Hematopoietic multipotent progenitor cell treated with erythropoietin and hydrocortisone succinate and interleukin-3 and kit ligand, for 15 days (in vitro differentiated cells): ENCODE measurements around the gene ZMIZ1.

ENCODE experiments used
- DNase-seq: peaks from one replicate; pipeline ENCODE4 v3.0.0-alpha.2; 2015; ENCODE audit warnings: low spot score

Gene ZMIZ1

DNA sequence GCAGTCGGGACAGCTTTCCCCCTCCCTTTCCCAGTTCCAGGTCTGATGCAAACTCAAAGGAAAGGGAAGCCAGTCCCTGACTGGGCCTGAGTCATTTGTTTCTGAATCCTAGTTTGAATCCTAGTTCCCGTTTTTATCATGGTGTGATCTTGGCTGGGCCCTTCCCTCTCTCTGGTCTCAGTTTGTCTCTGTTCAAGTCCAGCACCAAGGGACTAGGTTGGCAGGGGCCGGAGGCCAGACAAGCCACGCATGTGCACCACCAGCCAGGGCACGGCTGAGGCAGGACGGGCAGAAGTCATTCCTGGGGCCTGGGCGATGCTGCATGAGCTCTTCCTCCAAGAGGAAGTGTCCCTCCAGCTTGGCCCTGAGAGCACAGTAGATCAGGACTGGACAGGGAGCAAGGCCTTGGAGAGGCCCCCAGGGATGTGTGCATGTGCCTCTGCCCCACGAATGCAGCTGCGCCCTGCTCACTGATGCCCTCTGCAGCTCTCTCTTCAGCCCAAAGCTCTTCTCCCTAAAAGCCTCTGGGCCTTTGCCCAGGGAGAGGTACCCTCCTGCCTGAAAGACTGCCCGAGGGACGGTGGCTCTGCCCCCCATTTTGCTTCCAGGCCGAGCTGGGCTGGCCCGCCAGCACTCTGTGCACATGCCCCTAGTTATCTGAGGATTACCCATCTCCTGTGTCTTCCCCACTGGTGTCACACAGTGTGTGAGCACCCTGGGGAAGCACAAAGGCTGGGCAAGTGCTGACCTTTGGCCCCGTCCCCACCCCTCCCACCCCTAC is 86.7 kb downstream of the ZMIZ1 start:
- no peak for DNase-seq

GRCh38 chr10:79156334-79157274 is 87.8 kb downstream of the ZMIZ1 start:
- DNase-seq: no peak

DNA sequence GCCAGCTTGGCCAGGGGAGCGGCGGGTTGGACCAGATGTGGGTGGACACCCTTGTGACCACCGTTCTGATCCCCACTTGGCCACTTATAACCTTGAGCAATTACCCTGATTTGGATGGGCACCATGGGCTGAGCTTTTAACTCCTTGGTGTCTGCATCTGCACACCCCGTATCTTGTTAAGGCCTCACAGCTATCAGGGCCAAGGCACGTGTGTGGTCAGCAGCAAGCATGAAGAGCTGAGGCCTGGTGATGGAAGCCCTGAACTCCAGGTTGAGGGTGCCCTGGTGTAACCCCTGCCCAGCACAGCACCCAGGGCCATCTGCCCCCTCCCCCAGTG is 89.2 kb downstream of the ZMIZ1 start:
- DNase-seq: no peak

- no peak for DNase-seq
Measured at GRCh38 chr10:79158402-79159097, 89.8 kb downstream of the ZMIZ1 start.

- DNase-seq: no peak
Measured at GRCh38 chr10:79159141-79159651, 90.4 kb downstream of the ZMIZ1 start.

DNA sequence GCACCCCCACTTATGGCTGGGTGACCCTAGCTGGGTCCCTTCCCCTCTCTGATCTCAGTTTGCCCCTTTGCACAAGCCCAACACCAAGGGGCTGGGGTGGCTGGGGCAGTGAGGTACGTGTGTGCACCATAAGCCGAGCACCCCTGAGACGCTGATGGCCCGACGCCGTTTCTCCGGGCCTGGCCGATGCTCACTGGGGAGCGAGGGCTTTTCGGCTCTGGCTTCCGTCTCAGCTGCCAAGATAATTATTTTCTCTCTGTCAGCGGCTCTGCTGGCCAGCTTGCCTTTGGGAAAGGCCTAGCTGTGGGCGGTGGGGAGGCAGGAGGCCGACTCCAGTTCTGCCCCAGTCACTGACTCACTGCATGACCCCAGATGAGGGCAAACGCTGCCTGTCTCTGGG is 91.0 kb downstream of the ZMIZ1 start:
- DNase-seq: no peak

DNA sequence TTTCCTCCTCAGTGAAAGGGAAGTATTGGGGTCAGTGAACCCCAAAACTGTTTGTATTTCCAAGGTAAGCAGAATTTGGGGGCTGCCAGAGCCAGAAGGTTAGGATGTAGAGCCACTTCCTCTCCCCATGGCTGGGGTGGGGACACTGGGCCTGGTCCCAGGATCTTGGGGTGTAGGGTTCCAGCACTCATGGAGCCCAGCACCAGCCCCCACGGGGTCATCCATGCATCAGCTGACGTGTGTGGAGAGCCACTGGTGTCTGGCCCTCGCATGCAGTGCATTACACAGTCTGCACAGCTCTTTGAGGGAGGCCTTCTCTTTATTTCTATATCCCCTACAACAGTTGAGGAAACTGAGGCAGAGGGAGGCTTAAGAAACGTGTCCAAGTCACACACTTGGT is 91.4 kb downstream of the ZMIZ1 start:
- DNase-seq: no peak

GRCh38 chr10:79161557-79161956 is 92.8 kb downstream of the ZMIZ1 start:
- no peak for DNase-seq

GRCh38 chr10:79162022-79162421 is 93.3 kb downstream of the ZMIZ1 start:
- no peak for DNase-seq

GRCh38 chr10:79162861-79163665 is 94.3 kb downstream of the ZMIZ1 start:
- no peak for DNase-seq

GRCh38 chr10:79163666-79163975 is 94.9 kb downstream of the ZMIZ1 start:
- DNase-seq: no peak

DNA sequence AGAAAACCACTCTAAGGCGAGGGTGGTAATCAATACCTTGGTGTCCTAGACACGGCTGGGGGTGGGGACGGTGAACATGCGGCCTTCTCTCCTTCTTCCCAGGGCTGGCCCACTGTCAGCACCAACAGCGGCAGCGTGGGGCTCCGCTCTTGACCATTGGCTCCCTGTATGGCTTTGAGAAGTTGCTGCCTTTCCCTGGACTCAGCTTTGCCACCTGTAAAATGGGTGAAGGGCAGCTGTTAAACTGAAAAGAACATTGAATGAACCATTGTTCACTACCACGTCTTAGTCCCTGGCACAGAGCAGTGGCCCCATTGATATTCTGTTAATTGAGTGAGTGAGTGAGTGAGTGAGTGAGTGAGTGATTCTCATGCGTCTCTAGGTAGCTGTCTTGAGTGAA is 95.3 kb downstream of the ZMIZ1 start:
- DNase-seq: no peak

DNA sequence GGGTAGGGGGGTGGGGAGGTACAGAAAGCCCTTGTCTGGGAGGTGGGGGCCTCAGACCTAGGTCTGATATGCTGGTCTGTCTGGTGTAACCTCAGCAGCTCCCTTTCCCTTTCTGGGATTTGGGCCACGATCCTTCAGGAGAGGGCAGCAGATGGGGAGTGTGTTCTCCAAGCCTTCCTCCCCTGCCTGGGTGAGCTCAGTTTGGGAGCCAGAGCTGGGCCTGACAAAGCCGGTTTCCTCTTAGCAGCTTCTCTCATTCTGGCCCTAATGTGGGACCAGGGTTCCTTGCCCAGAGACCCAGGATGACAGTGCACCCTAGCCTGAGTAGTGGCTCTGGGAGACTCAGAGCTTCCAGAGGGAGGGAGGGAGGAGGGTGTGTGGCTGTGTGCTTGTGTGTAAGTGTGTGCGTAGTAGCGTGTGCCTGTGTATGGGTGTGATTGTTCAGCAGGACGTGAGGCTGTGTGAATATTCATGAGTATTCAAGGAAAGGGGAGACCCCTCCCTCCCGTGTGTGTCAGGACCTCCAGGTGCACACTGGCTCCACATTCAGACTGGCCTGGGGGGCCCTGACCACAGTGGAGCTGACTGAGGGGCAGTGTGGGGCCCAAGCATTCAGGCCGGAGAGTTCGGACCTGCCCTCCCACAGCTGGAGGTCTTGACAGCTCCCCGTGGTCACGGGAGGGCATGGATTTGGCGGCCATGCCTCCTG is 96.5 kb downstream of the ZMIZ1 start:
- DNase-seq: no peak

DNA sequence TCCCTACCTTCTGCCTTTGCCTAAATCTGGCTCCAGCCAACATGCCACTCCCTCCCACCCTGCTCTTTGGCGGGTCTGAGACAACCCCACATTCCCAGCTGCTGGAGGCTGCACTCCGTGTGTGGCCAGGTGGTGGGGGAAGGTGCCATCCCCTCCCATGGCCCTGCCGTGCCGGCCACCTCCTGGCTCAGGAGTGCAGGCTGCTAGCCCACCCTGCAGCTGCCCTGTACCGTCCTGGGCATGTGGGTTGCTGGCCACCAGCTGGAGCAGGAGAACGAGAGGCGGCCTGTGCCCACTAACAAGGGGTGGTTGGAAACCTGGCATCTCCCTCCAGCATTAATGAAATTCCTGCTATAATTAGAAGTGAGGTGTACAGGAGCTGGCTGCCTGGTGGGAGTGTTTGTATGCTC is 97.6 kb downstream of the ZMIZ1 start:
- DNase-seq: no peak

GRCh38 chr10:79166741-79167140 is 98.0 kb downstream of the ZMIZ1 start:
- DNase-seq: no peak

- no peak for DNase-seq
Measured at GRCh38 chr10:79167537-79167936, 98.8 kb downstream of the ZMIZ1 start.

- DNase-seq: no peak
Measured at GRCh38 chr10:79168210-79168609, 99.4 kb downstream of the ZMIZ1 start.

- no peak for DNase-seq
Measured at GRCh38 chr10:79170226-79170752, 101.5 kb downstream of the ZMIZ1 start.

DNA sequence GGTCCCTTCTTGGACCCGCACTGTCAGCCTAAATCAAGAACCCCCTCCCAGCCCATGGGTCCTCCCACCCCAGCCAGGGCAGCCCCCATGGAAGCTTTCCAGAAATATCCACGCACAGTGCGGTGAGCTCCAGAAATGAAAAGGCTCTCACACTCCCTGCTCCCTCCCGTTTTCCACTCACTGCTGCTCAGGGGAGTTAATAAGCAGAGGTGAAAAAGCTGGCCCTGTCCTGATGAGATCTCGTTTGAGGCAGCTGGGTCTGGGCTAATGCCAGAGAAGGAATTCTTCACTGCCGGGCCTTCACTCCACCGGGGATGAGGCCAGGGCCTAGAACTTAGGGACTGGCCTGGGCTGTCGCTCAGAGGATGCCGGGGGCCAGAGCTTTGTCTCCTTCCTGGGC is 102.2 kb downstream of the ZMIZ1 start:
- no peak for DNase-seq

- DNase-seq: no peak
Measured at GRCh38 chr10:79171504-79171903, 102.7 kb downstream of the ZMIZ1 start.

DNA sequence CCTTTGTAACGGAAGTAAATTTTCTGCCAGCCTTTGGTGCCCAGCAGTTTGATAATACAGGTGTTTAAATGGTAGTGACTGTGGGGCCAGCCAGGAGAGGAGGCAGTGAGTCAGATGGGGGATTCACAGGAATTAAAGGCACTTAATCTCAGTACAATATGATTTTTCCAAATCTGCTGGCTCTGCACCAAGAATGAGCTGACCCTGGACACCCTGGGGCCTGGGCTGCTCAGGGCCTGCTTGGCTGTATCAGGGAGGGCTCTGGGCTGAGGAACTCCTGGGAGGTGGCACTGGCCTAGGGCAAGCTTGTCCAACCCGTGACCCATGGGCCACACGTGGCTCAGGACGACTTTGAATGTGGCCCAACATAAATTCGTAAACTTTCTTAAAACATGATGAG is 104.1 kb downstream of the ZMIZ1 start:
- DNase-seq: no peak
